ENCODE data around the gene PAX8. TPM values are rescaled to one million over a fixed set of nuclear protein-coding genes. Genes with fewer than 3 reads are reported as not detected.
"Not testable (repeated sequence)": the region's sequence is repeated elsewhere in the genome, so short reads cannot be mapped to it uniquely, and the experiment has no call there.

PAX8 gene
- total RNA-seq, 1 experiment from 2014 or later = 0.15 TPM

DNA sequence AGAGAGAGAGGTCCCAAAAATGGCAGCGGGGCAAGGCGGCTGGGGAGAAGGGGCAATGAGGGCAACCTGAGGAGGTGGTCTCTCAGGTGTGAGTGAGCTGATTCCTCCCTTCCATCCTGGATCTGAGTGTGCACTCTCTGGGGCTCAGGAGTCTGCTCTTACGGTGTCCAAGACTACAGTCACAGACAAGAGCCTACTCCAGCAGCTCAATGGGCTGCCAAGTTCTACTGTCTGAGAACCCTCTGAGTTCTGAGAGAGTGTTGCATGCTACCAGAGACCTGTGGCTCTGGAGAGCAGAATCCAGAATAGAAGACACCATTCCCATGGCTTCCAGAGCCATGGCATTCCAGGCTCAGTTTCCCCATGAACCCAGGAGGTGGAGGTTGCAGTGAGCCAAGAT lies 7.1 kb upstream of the PAX8 start:
- intact Hi-C loops (cut with micrococcal nuclease; ENCODE audit: unreplicated experiment) (no loop called here), in situ Hi-C loops (cut with HindIII; ENCODE audit: low pct_unique_long_range_greater_than_20kb, low sequenced_read_pairs) (no loop called here)
- no peak for DNase-seq (ENCODE audit: low read depth, low spot score)
- Histone ChIP-seq H3K4me3 (ENCODE audit: low read depth in 2 of 2, low read length in 2 of 2) (no peak overlapping the region), H3K4me1 (ENCODE audit: control insufficient read depth, insufficient read depth, low read length) (peaks cover 11% of the 10 kb centered on the region), H3K9me3 (ENCODE audit: control insufficient read depth, insufficient read depth, low read depth, low read length) (no peaks in the 10 kb centered on the region), H3K27me3 (ENCODE audit: control insufficient read depth, insufficient read depth, low read length) (no peaks in the 10 kb centered on the region), H3K27ac (ENCODE audit: low read length) (no peak overlapping the region), H3K36me3 (ENCODE audit: control insufficient read depth, insufficient read depth, low read length) (no peaks in the 10 kb centered on the region)
- POLR2A ChIA-PET = no interaction called here
- TF ChIP-seq, protein P1, sequence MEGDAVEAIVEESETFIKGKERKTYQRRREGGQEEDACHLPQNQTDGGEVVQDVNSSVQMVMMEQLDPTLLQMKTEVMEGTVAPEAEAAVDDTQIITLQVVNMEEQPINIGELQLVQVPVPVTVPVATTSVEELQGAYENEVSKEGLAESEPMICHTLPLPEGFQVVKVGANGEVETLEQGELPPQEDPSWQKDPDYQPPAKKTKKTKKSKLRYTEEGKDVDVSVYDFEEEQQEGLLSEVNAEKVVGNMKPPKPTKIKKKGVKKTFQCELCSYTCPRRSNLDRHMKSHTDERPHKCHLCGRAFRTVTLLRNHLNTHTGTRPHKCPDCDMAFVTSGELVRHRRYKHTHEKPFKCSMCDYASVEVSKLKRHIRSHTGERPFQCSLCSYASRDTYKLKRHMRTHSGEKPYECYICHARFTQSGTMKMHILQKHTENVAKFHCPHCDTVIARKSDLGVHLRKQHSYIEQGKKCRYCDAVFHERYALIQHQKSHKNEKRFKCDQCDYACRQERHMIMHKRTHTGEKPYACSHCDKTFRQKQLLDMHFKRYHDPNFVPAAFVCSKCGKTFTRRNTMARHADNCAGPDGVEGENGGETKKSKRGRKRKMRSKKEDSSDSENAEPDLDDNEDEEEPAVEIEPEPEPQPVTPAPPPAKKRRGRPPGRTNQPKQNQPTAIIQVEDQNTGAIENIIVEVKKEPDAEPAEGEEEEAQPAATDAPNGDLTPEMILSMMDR (IDR thresholded peaks at IDR 0.05) = no peak
- no peak for TF ChIP-seq TCF7L2 (IDR thresholded peaks at IDR 0.05; ENCODE audit: low read depth, low read length)
- no peak for TF ChIP-seq POLR2AphosphoS5 (IDR thresholded peaks at IDR 0.05; ENCODE audit: low read depth, low read length)
- TF ChIP-seq, protein P2, sequence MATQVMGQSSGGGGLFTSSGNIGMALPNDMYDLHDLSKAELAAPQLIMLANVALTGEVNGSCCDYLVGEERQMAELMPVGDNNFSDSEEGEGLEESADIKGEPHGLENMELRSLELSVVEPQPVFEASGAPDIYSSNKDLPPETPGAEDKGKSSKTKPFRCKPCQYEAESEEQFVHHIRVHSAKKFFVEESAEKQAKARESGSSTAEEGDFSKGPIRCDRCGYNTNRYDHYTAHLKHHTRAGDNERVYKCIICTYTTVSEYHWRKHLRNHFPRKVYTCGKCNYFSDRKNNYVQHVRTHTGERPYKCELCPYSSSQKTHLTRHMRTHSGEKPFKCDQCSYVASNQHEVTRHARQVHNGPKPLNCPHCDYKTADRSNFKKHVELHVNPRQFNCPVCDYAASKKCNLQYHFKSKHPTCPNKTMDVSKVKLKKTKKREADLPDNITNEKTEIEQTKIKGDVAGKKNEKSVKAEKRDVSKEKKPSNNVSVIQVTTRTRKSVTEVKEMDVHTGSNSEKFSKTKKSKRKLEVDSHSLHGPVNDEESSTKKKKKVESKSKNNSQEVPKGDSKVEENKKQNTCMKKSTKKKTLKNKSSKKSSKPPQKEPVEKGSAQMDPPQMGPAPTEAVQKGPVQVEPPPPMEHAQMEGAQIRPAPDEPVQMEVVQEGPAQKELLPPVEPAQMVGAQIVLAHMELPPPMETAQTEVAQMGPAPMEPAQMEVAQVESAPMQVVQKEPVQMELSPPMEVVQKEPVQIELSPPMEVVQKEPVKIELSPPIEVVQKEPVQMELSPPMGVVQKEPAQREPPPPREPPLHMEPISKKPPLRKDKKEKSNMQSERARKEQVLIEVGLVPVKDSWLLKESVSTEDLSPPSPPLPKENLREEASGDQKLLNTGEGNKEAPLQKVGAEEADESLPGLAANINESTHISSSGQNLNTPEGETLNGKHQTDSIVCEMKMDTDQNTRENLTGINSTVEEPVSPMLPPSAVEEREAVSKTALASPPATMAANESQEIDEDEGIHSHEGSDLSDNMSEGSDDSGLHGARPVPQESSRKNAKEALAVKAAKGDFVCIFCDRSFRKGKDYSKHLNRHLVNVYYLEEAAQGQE (IDR thresholded peaks at IDR 0.05; ENCODE audit: insufficient read depth in 1 of 2, low read depth in 2 of 2, low read length in 1 of 2) = no peak
- TF ChIP-seq SIN3A (IDR thresholded peaks at IDR 0.05; ENCODE audit: borderline replicate concordance, insufficient read depth, low read depth, low read length) = no peak
- CTCF ChIA-PET = no interaction called here
- no peak for ATAC-seq
- no TSS peak for BruUV-seq (replicated peaks)

DNA sequence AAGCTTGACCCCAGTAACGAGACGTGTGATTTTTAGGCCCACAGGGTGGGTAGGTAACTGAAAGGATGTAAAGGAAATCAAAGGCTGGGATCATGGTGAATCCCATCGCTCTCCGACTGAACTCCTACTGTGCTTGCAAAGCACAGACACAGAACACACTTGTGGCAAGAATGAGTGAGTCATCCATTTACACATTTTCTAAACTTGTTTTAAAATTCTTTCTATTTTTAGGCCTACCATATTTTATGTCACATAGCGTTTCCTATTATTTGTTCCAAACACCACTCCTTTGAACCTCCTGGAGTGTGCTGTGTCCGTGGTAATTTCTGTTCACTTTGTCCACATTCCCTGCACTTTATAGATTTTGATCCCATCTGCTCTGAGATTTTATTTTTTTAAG lies 6.3 kb upstream of the PAX8 start:
- CTCF ChIA-PET; ATAC-seq; intact Hi-C loops (cut with micrococcal nuclease; ENCODE audit: unreplicated experiment); H3K4me3 ChIP-seq (ENCODE audit: low read depth in 2 of 2, low read length in 2 of 2); H3K9me3 ChIP-seq (ENCODE audit: control insufficient read depth, insufficient read depth, low read depth, low read length); H3K36me3 ChIP-seq (ENCODE audit: control insufficient read depth, insufficient read depth, low read length); BruUV-seq (replicated peaks); in situ Hi-C loops (cut with HindIII; ENCODE audit: low pct_unique_long_range_greater_than_20kb, low sequenced_read_pairs); DNase-seq (ENCODE audit: low read depth, low spot score); POLR2A ChIA-PET; H3K27me3 ChIP-seq (ENCODE audit: control insufficient read depth, insufficient read depth, low read length); H3K27ac ChIP-seq (ENCODE audit: low read length): not testable (repeated sequence)
- H3K4me1 ChIP-seq (ENCODE audit: control insufficient read depth, insufficient read depth, low read length) = peaks cover 11% of the 10 kb centered on the region

DNA sequence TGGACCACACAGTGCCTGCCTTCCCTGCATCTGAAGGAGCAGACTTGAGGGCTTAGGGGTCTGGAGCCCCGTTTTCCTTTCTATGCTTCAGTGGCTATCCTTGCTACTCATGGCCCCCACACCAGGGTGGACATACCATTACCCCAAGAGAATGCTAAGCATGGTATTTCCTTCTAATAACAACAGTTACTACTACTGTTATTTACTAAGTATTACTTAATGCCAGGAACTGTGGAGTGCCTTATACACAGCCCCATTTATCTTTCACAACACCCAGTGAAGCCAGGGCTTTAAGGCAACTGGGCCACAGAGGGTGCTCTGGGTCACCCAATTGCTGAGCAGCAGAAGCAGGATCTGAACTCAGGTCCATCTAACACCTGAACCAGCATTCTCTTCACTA lies 5.8 kb upstream of the PAX8 start:
- ChIA-PET CTCF (no interaction called here), POLR2A (no interaction called here)
- no peak overlapping the region for H3K4me3 ChIP-seq (ENCODE audit: low read depth in 2 of 2, low read length in 2 of 2)
- H3K4me1 ChIP-seq (ENCODE audit: control insufficient read depth, insufficient read depth, low read length) = peaks cover 11% of the 10 kb centered on the region
- in situ Hi-C loops (cut with HindIII; ENCODE audit: low pct_unique_long_range_greater_than_20kb, low sequenced_read_pairs) = no loop called here
- no peaks in the 10 kb centered on the region for H3K27me3 ChIP-seq (ENCODE audit: control insufficient read depth, insufficient read depth, low read length)
- H3K27ac ChIP-seq (ENCODE audit: low read length) = no peak overlapping the region
- ATAC-seq (no peak), DNase-seq (ENCODE audit: low read depth, low spot score) (no peak)
- no peaks in the 10 kb centered on the region for H3K36me3 ChIP-seq (ENCODE audit: control insufficient read depth, insufficient read depth, low read length)
- no TSS peak for BruUV-seq (replicated peaks)
- TF ChIP-seq, protein P1 (IDR thresholded peaks at IDR 0.05) = no peak
- no peak for TF ChIP-seq SIN3A (IDR thresholded peaks at IDR 0.05; ENCODE audit: borderline replicate concordance, insufficient read depth, low read depth, low read length)
- TF ChIP-seq POLR2AphosphoS5 (IDR thresholded peaks at IDR 0.05; ENCODE audit: low read depth, low read length) = no peak
- TF ChIP-seq TCF7L2 (IDR thresholded peaks at IDR 0.05; ENCODE audit: low read depth, low read length) = no peak
- TF ChIP-seq, protein P2 (IDR thresholded peaks at IDR 0.05; ENCODE audit: insufficient read depth in 1 of 2, low read depth in 2 of 2, low read length in 1 of 2) = no peak
- intact Hi-C loops (cut with micrococcal nuclease; ENCODE audit: unreplicated experiment) = no loop called here
- H3K9me3 ChIP-seq (ENCODE audit: control insufficient read depth, insufficient read depth, low read depth, low read length) = no peaks in the 10 kb centered on the region

All from Panc1 (cell line).